Thoracic aorta (tissue), 2 donors: ENCODE data around the gene TENM4. TPM values are rescaled to one million over a fixed set of nuclear protein-coding genes. Genes with fewer than 3 reads are reported as not detected.

Source experiments
- ATAC-seq: fragments of 150-250 bp; one replicate; pipeline ENCODE4 v1.8.0; 2017; ENCODE audit warnings: low read depth; ENCODE audit not compliant: insufficient number of reproducible peaks, low FRiP score
- DNase-seq: peaks from one replicate; pipeline ENCODE4 v3.0.0-alpha.2; 2020; ENCODE audit warnings: low spot score
- H3K27ac ChIP-seq, 2 donors: fragments of 200-600 bp; sonication (generic); 1 replicate in 1 of 2; 2 replicates in 1 of 2; pipeline ENCODE4 v1.5.1; 2016; ENCODE audit warnings: mild to moderate bottlenecking in 2 of 2, moderate library complexity in 2 of 2
- H3K27me3 ChIP-seq: fragments of 200-600 bp; sonication (generic); replicated peaks from 2 replicates; pipeline ENCODE4 v1.6.0; 2016; ENCODE audit warnings: mild to moderate bottlenecking; ENCODE audit not compliant: insufficient read depth
- H3K36me3 ChIP-seq: fragments of 200-600 bp; sonication (generic); one replicate; pipeline ENCODE4 v1.5.1; 2016
- H3K4me1 ChIP-seq, 2 donors: fragments of 200-600 bp; sonication (generic); 1 replicate in 1 of 2; 2 replicates in 1 of 2; pipeline versions ENCODE4 v1.5.1 to v1.6.0; 2016; ENCODE audit warnings: low read depth in 2 of 2, mild to moderate bottlenecking in 1 of 2; ENCODE audit not compliant: control insufficient read depth in 1 of 2
- H3K4me3 ChIP-seq: fragments of 200-600 bp; sonication (generic); 2 replicates; pipeline ENCODE4 v1.5.1; 2016; ENCODE audit warnings: mild to moderate bottlenecking
- H3K9me3 ChIP-seq: fragments of 200-600 bp; sonication (generic); 2 replicates; pipeline ENCODE4 v1.5.1; 2016
- CTCF ChIP-seq: fragments of 200-600 bp; sonication (generic); IDR thresholded peaks from one replicate; pipeline ENCODE4 v1.5.1; 2019; ENCODE audit warnings: antibody characterized with exemption
- total RNA-seq, 2 donors: library from RNA; depleted of rRNA; stranded (reverse); fragments of >200 nt; gene quantifications; one replicate each; pipeline versions ENCODE4 v1.1.0 to v1.2.3, GENCODE V29; 2016

The TENM4 gene
- total RNA-seq, 2 donors from 2014 or later = 6.1 to 13.3 TPM

DNA sequence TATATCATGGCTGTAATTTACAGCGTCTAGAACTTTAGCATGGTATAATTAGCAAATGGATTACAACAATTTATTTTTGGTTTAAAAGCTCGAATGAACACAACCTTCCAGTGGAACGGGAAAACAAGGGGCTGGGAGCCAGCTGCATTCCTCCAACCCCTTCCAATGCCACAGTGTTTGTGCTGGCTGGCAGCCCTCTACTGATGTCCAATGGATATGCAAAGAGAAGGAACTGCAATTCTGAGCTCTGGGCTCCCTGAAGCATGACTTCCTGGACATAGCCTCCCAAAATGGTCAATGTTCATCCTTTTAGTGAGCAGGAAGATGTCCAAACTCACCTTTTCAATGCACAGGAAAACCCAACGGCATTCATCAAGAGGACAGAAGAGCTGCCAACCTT is 288.3 kb downstream of the TENM4 start:
- H3K9me3 ChIP-seq = no peaks in the 10 kb centered on the region
- TF ChIP-seq CTCF = no peak
- ATAC-seq (no peak), DNase-seq (no peak)
- no peak overlapping the region for H3K4me3 ChIP-seq
- no peaks in the 10 kb centered on the region for H3K36me3 ChIP-seq
- H3K4me1 ChIP-seq = peaks cover 12 to 32% of the 10 kb centered on the region in 2 donors
- H3K27me3 ChIP-seq = no peaks in the 10 kb centered on the region
- peak overlapping the region; percentile 25 to 42 for H3K27ac ChIP-seq

GRCh38 chr11:79151396-79151795 is 289.4 kb downstream of the TENM4 start:
- no peak for DNase-seq
- no peak for TF ChIP-seq CTCF
- no peak overlapping the region for H3K4me3 ChIP-seq
- H3K9me3 ChIP-seq = no peaks in the 10 kb centered on the region
- peaks cover 12 to 32% of the 10 kb centered on the region in 2 donors for H3K4me1 ChIP-seq
- H3K27me3 ChIP-seq = no peaks in the 10 kb centered on the region
- no peak for ATAC-seq
- H3K27ac ChIP-seq = no peak overlapping the region
- no peaks in the 10 kb centered on the region for H3K36me3 ChIP-seq

DNA sequence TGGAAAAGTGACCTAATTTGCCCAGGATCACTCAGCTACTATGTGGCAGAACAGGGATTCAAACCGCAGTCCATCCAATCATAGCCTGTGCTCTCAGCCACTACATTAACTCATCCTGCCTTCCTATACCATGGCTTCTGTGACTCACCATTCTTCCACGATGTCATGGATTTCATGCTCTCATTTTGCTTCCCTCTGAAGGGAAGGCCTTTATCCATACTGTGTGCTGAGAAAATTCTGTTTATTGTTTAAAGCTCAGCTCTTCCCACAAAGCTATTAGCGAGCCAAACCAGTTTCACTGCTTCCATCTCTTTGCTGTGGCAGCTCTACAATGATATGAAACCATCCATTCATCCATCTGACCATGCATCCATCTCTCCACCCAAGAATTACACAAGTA is 289.9 kb downstream of the TENM4 start:
- ATAC-seq = no peak
- Histone ChIP-seq H3K27ac (no peak overlapping the region), H3K4me1 (peaks cover 12 to 32% of the 10 kb centered on the region in 2 donors), H3K9me3 (no peaks in the 10 kb centered on the region), H3K4me3 (no peak overlapping the region), H3K27me3 (no peaks in the 10 kb centered on the region), H3K36me3 (no peaks in the 10 kb centered on the region)
- TF ChIP-seq CTCF = no peak
- DNase-seq = no peak

DNA sequence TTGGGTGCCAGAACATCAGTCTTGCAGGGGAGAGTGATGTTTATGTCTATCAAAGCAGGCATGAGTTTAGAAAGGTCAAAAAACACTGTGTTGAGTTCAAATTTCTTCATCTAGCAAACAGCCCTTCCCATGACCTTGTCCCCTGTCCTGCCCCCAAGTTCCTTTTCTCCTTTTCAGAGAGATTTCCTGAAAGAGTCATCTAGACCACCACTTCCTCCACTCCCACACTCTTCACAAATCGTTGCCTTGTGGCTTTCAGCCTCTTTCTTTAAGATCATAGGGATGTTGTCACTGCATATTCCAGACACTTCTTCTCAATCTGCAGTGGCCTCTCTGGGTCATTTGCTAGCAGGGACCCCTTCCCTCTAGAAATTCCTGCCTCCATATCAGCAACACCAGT is 290.5 kb downstream of the TENM4 start:
- DNase-seq = no peak
- Histone ChIP-seq H3K4me1 (peaks cover 12 to 32% of the 10 kb centered on the region in 2 donors), H3K9me3 (no peaks in the 10 kb centered on the region), H3K4me3 (no peak overlapping the region), H3K27me3 (no peaks in the 10 kb centered on the region), H3K27ac (no peak overlapping the region), H3K36me3 (no peaks in the 10 kb centered on the region)
- TF ChIP-seq CTCF = no peak
- no peak for ATAC-seq

- Histone ChIP-seq H3K9me3 (no peaks in the 10 kb centered on the region), H3K36me3 (no peaks in the 10 kb centered on the region), H3K27ac (no peak overlapping the region), H3K4me1 (peaks cover 4 to 20% of the 10 kb centered on the region in 2 donors), H3K27me3 (no peaks in the 10 kb centered on the region), H3K4me3 (no peak overlapping the region)
- ATAC-seq (no peak), DNase-seq (no peak)
- TF ChIP-seq CTCF = no peak
Observed at GRCh38 chr11:79147731-79148130, 293.1 kb downstream of the TENM4 start.
